ENCODE measurements around the gene TAPBP.

DNA sequence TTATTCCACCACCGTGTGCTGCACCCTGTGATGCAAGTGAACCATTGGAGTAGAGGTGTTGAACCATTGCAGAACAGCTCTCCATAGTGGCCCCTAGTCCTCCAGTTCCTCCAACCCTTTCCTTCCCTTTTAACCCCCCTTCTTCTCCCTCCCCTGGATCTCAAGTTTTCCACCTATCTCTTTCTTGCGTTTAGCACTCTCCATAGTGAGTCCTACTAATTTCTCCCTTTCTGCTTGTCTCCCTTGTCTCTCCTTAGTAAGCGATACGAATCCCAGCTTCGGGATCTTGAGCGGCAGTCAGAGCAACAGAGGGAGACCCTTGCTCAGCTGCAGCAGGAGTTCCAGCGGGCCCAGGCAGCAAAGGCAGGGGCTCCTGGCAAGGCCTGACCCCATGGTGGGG, 23.4 kb downstream of the TAPBP start:
- TF ChIP-seq, protein P1, sequence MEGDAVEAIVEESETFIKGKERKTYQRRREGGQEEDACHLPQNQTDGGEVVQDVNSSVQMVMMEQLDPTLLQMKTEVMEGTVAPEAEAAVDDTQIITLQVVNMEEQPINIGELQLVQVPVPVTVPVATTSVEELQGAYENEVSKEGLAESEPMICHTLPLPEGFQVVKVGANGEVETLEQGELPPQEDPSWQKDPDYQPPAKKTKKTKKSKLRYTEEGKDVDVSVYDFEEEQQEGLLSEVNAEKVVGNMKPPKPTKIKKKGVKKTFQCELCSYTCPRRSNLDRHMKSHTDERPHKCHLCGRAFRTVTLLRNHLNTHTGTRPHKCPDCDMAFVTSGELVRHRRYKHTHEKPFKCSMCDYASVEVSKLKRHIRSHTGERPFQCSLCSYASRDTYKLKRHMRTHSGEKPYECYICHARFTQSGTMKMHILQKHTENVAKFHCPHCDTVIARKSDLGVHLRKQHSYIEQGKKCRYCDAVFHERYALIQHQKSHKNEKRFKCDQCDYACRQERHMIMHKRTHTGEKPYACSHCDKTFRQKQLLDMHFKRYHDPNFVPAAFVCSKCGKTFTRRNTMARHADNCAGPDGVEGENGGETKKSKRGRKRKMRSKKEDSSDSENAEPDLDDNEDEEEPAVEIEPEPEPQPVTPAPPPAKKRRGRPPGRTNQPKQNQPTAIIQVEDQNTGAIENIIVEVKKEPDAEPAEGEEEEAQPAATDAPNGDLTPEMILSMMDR (IDR thresholded peaks at IDR 0.05), result no peak
- TF ChIP-seq POLR2AphosphoS5 (IDR thresholded peaks at IDR 0.05), result no peak

All from breast epithelium (tissue), 3 donors.